GM12801 (cell line): Measurements from ENCODE around the gene MED20.

Experiments used
- CTCF ChIP-seq: IDR thresholded peaks from one replicate; pipeline ENCODE4 v1.5.1; 2011; ENCODE audit warnings: control low read depth; ENCODE audit not compliant: insufficient read length; ENCODE audit errors: extremely low read depth

The MED20 gene

GRCh38 chr6:41920921-41921711, at the start of gene MED20, which contains the start of gene BYSL:
Gene MED20, minus strand, starts transcription at chr6:41921139. Its CDS starts 121 bp downstream, at chr6:41921018.
Gene BYSL, plus strand, starts transcription at chr6:41921499. Its CDS starts 64 bp downstream, at chr6:41921563.
- TF ChIP-seq CTCF: peak; percentile 11

GRCh38 chr6:41970436-41970846, 49.5 kb upstream of the MED20 start:
- TF ChIP-seq CTCF: no peak

GRCh38 chr6:41967312-41968287, 46.7 kb upstream of the MED20 start:
- no peak for TF ChIP-seq CTCF

- TF ChIP-seq CTCF: no peak
Measured at GRCh38 chr6:41966961-41967311, 46.0 kb upstream of the MED20 start.

- no peak for TF ChIP-seq CTCF
Measured at GRCh38 chr6:41966214-41966920, 45.4 kb upstream of the MED20 start.

- TF ChIP-seq CTCF: no peak
Measured at GRCh38 chr6:41965429-41966213, 44.7 kb upstream of the MED20 start.
